NCI-H1105 (cell line): ENCODE measurements around the gene AHCYL2.
A peak's percentile ranks its signal among the peaks of the same experiment; 100 is the strongest.
"Not testable (repeated sequence)": the region's sequence is repeated elsewhere in the genome, so short reads cannot be mapped to it uniquely, and the experiment has no call there.

Experiments used
- DNase-seq: peaks from one replicate; lab custom pipeline; 2025; lab: John Stamatoyannopoulos, UW

AHCYL2 gene

DNA sequence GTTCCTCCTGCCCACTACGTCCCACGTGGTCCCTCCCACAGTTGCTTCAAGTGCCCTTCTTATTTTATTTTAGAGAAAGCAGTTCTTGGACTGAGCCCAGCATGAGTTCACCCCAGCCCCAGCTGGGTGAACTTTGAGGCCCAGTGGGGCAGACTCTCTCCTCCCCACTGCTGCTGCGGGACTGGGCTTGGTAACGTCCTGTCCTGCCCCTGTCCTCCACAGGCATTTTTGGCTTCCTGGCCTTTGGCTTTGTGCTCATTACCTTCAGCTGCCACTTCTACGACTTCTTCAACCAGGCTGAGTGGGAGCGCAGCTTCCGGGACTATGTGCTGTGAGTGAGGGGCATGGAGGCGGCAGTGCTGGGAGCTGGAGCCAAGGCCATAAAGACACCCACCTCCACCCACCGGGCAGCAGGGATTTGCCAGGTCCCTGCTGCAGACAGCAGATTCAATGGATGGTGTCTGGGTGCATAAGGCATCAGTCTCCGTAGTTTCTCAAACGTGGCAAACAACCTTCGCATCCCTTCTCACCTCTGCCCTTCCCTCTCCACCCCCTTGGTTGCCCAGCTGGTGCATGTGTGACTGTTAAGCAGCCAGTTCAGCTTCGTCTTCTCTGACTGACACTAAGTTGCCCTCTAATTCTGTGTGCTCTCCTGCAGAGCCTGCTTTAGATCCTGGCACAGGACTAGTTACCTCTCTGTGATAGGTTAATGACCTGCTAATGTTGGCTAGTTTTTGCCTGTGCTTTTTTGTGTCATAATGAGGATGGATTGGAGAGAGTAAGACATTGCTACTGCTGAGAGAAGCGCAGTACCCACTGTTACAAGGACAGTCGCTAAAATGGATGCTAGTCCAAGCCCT lies 15.5 kb upstream of the AHCYL2 start:
- DNase-seq, result no peak

DNA sequence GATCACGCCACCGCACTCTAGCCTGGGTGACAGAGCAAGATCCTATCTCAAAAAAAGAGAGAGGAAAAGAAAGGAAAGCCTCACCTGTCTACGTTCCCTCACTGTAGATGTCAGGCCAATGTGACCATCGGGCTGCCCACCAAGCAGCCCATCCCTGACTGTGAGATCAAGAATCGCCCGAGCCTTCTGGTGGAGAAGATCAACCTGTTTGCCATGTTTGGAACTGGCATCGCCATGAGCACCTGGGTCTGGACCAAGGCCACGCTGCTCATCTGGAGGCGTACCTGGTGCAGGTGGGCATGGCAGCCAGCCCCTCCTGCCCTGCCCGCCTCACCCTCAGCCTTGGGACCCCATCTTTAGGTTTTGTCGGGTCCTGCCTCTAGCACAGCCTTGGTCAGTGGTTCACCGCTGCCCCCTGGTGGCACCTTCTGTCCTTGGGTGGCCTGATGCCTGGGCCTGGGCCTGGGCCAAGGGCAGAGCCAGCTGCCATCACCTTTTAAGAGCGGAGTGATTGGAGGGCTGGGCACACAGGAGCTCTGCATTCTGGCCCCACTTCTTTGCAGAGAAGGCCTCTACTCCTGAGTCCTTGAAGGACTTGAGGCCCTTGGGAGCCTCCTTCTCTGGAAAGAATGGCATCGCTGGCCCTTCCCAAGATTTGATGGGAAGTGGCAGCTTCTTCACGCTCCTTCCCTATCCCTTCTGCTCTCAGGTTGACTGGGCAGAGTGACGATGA lies 14.4 kb upstream of the AHCYL2 start:
- DNase-seq, result peak; percentile 59

GRCh38 chr7:129210989-129211312 lies 13.9 kb upstream of the AHCYL2 start:
- DNase-seq, result no peak

DNA sequence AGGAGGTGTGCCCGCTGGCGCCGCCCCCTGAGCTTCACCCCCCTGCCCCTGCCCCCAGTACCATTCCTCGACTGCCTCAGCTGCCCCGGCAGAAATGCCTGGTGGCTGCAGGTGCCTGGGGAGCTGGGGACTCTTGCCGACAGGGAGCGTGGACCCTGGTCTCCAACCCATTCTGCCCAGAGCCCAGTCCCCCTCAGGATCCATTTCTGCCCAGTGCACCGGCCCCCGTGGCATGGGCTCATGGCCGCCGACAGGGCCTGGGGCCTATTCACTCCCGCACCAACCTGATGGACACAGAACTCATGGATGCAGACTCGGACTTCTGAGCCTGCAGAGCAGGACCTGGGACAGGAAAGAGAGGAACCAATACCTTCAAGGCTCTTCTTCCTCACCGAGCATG lies 12.7 kb upstream of the AHCYL2 start:
- DNase-seq, result no peak

DNA sequence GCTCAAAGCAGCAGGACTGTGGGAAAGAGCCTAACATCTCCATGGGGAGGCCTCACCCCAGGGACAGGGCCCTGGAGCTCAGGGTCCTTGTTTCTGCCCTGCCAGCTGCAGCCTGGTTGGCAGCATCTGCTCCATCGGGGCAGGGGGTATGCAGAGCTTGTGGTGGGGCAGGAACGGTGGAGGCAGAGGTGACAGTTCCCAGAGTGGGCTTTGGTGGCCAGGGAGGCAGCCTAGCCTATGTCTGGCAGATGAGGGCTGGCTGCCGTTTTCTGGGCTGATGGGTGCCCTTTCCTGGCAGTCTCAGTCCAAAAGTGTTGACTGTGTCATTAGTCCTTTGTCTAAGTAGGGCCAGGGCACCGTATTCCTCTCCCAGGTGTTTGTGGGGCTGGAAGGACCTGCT lies 12.2 kb upstream of the AHCYL2 start:
- DNase-seq, result no peak

DNA sequence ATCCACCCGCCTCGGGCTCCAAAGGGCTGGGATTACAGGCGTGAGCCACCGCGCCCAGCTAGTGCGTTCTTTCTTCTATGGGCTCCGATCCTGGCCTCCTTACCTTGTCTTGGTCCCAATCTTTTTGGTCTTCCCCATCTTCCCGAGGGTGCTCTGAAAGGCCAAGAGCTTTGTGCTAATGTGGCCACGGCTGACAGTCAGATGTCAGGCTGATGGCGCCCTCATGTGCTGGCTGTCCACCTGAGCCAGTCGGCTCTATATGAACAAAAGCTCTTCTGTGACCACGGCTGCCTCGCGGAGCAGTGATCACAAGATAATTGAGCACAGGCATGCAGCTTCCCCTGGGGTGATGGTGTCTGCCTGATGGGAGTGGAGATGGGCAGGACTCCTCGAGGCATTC lies 11.0 kb upstream of the AHCYL2 start:
- no peak for DNase-seq

- not testable (repeated sequence) for DNase-seq
Measured at GRCh38 chr7:129215691-129216090, 9.1 kb upstream of the AHCYL2 start.

GRCh38 chr7:129216101-129216715 lies 8.6 kb upstream of the AHCYL2 start:
- not testable (repeated sequence) for DNase-seq

DNA sequence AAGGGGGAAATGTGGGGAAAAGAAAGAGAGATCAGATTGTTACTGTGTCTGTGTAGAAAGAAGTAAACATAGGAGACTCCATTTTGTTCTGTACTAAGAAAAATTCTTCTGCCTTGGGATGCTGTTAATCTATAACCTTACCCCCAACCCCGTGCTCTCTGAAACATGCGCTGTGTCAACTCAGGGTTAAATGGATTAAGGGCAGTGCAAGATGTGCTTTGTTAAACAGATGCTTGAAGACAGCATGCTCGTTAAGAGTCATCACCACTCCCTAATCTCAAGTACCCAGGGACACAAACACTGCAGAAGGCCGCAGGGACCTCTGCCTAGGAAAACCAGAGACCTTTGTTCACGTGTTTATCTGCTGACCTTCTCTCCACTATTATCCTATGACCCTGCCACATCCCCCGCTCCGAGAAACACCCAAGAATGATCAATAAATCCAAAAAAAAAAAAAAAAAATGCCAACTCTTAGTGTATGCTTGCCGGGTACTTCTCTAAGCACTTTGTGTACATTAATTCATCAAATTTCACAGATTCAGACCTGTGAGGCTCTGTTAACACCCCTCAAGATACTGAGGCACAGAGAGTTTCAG lies 7.9 kb upstream of the AHCYL2 start:
- not testable (repeated sequence) for DNase-seq

GRCh38 chr7:129218514-129219062 lies 6.2 kb upstream of the AHCYL2 start:
- DNase-seq, result peak; percentile 76

DNA sequence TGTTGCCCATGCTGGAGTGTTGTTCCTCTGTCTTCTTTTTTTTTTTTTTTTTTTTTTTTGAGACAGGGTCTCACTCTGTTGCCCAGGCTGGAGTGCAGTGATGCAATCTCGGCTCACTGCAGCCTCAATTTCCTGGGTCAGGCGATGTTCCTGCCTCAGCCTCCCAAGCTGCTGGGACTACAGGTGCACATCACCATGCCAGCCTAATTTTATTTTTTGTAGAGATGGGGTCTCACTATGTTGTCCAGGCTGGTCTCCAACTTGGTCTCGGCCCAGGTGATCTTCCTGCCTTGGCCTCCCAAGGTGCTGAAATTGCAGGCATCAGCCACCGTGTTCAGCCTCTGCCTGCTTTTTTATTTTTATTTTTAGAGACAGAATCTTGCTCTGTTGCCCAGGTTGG lies 5.7 kb upstream of the AHCYL2 start:
- DNase-seq, result not testable (repeated sequence)

DNA sequence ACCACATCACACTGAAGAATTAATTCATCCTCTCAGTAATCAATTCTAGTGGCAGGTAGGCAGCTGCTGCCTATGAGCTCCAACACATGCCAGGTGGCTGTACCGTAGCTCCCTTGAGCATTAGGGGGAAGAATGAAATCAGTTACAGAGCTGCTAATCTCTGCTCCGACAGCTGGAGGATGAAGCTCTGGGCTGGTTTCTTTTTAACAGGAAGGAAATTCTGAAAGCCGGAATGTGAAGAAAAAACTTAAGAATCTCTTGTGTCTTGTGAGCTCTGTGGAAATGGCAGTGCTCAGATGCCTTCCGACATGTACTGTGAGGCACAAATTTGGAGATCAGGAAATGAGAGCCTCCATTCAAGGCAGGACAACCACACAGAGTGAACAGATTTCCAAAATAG lies 2.8 kb upstream of the AHCYL2 start:
- DNase-seq, result no peak

DNA sequence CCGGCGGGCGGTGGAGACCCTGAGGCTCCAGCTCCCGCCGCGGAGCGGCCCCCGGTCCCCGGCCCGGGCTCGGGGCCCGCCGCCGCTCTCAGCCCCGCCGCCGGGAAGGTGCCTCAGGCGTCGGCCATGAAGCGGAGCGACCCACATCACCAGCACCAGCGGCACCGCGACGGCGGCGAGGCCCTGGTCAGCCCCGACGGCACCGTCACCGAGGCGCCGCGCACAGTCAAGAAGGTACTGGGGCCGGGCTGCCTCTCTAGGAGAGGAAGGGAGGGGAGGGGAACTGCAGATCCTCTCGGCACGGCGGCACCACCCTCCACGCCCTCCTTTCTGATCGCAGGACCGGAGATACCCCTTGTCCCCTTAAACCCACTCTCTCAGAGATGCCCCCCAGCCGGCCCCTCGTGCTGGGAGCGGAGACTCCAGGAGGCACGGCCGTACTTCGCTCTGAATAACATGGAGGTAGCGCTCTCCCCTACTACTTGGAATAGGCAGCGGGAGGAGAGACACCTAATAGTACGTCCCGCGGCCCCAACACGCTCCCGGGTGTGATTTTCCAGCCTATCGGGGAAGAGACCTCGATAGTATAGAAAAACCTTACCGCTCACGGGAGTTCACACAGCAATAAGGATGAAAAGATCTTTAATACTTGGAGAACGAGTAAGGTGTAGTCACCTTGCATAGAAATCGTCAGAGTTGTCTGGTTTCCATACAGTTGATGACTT lies 538 bp downstream of the AHCYL2 start:
- peak; percentile 49 for DNase-seq

DNA sequence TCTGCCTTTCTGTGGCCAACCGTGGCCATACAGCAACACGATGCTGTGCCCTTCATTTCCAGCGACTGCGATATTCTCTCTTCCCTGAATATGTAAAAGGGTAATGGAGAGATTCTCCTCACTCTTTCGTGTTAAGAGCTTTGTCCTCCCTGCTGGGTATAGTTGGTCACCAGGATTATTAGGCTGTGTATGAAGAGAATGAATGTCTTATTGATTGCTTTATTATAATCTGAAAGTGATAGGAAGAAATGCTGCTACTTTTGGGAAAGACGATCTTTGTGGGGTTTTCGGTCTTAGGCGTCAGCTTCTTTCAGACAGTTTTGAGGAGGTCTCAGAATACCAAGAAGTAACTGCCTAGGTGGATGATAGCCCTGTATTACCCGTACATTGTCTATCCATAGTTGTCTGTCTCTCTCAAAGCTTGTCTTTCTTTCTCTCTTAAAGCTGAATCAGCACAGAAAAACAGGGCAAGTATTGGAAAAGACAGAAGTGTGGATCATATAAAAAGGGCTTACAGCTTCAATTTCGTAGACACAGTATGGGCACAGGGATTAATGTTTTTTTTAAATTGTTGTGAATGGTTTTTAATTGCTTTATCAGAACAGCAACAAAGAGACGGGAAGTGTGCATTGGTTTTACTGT lies 1.2 kb downstream of the AHCYL2 start:
- DNase-seq, result no peak

GRCh38 chr7:129227646-129228578 lies 3.1 kb downstream of the AHCYL2 start:
- DNase-seq, result no peak

GRCh38 chr7:129228633-129229032 lies 3.8 kb downstream of the AHCYL2 start:
- DNase-seq, result no peak

DNA sequence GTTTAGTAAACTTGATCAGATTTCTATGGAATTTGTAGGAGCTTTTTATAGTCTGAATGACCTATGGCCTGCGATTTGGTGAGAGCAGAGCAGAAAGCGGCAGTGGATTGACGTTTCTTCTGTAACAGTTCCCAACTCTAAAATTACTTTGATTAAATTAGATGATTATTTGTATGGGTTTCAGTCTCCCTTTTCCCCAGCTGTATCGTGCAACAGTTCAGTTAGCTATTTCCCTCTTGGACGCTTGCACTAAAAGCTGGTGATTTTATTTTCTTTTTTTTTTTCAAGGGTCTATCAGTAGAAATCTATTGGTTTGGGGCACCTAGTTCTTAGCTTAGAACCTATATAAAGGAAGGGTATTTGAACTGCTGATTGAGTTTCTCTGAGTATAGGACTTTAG lies 6.8 kb downstream of the AHCYL2 start:
- DNase-seq, result no peak

DNA sequence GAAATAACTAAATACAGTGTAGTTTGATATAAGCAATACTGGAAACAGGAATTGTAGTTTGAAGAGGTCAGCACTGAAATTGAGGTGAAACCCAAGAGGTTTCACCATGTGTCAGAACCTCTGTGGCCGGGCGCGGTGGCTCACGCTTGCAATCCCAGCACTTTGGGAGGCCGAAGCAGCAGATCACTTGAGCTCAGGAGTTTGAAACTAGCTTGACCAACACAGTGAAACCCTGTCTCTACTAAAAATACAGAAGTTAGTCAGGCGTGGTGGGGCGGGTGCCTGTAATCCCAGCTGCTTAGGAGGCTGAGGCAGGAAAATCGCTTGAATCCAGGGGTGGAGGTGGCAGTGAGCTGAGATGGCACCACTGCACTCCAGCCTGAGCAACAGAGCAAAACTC lies 13.7 kb downstream of the AHCYL2 start:
- no peak for DNase-seq

DNA sequence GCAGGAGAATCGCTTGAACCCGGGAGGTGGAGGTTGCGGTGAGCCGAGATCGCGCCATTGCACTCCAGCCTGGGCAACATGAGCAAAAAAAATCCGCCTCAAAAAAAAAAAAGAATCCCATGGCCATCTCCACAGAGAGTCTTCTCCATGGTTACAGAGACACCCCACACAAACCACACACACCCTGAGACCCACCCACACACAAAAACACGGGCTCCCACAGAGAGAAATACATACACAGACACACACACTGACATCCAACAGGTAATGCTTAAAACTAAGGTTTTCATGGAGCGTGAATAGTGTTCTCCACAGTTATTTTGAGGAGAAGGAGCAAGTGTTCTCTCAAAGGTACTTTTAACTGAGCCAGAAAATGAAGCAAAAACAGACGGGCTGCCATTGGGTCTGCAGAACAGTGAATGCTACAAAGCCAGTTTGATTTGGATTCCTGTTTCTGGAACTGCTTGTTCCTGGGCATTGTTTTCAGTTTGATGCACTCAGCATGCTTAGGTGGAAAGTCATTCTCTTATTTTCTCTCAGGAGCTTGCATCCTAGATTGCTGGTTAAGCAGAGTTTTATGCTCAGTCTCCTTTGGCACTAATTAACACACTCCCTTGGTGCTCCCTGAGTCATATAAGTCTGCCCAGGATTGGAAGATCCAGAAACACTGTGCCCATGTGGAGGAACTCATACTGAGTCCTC lies 15.4 kb downstream of the AHCYL2 start:
- DNase-seq, result no peak
